Measurements from ENCODE around the gene MTAP.

The MTAP gene

GRCh38 chr9:21835121-21835520 lies 32.7 kb downstream of the MTAP start:
- no peak overlapping the region for H3K4me3 ChIP-seq (ENCODE audit: low read length)
- peaks cover 11% of the 10 kb centered on the region for H3K36me3 ChIP-seq (ENCODE audit: control insufficient read depth, insufficient read depth, low read length)
- H3K27me3 ChIP-seq (ENCODE audit: control insufficient read depth, insufficient read depth, low read length): no peaks in the 10 kb centered on the region
- H3K4me1 ChIP-seq (ENCODE audit: control insufficient read depth, insufficient read depth, low read length): peaks cover 2% of the 10 kb centered on the region
- no peak overlapping the region for H3K9ac ChIP-seq (ENCODE audit: low read length)
- H3K27ac ChIP-seq (ENCODE audit: low read depth, low read length): no peak overlapping the region

GRCh38 chr9:21836437-21837161 lies 34.2 kb downstream of the MTAP start:
- Histone ChIP-seq H3K27ac (ENCODE audit: low read depth, low read length) (no peak overlapping the region), H3K27me3 (ENCODE audit: control insufficient read depth, insufficient read depth, low read length) (no peaks in the 10 kb centered on the region), H3K36me3 (ENCODE audit: control insufficient read depth, insufficient read depth, low read length) (peaks cover 26% of the 10 kb centered on the region), H3K4me3 (ENCODE audit: low read length) (no peak overlapping the region), H3K9ac (ENCODE audit: low read length) (no peak overlapping the region), H3K4me1 (ENCODE audit: control insufficient read depth, insufficient read depth, low read length) (peaks cover 2% of the 10 kb centered on the region)

- Histone ChIP-seq H3K36me3 (ENCODE audit: control insufficient read depth, insufficient read depth, low read length) (peaks cover 26% of the 10 kb centered on the region), H3K4me1 (ENCODE audit: control insufficient read depth, insufficient read depth, low read length) (no peaks in the 10 kb centered on the region)
Measured at GRCh38 chr9:21837501-21837900, 35.1 kb downstream of the MTAP start.

DNA sequence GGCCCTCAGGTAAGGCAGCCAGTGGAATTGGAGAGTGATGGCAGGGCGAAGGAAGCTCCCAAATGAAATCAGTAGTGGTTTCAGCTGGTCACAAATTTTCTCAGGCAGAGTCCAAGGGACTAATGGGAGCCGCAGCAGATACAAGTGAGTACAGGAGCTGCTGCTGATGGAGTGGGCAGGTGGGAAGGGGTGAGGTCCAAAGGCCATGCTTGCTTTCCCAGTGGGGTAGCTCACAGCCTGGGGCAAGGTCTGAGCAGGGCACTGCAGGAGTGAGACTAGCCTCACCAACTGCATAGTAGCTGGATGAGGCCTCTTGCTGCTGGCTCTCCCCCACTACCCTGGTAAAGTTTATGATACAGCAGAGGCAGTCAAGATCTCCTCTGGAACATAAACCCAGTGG lies 38.2 kb downstream of the MTAP start:
- no peaks in the 10 kb centered on the region for H3K27me3 ChIP-seq (ENCODE audit: control insufficient read depth, insufficient read depth, low read length)
- no peak overlapping the region for H3K9ac ChIP-seq (ENCODE audit: low read length)
- no peak overlapping the region for H3K4me3 ChIP-seq (ENCODE audit: low read length)
- H3K27ac ChIP-seq (ENCODE audit: low read depth, low read length): no peak overlapping the region
- H3K36me3 ChIP-seq (ENCODE audit: control insufficient read depth, insufficient read depth, low read length): peaks cover 19% of the 10 kb centered on the region
- H3K4me1 ChIP-seq (ENCODE audit: control insufficient read depth, insufficient read depth, low read length): no peaks in the 10 kb centered on the region

More at GRCh38 chr9:21837501-21837900, 35.1 kb downstream of the MTAP start:
- H3K4me3 ChIP-seq (ENCODE audit: low read length): no peak overlapping the region
- no peak overlapping the region for H3K27ac ChIP-seq (ENCODE audit: low read depth, low read length)
- H3K9ac ChIP-seq (ENCODE audit: low read length): no peak overlapping the region
- H3K27me3 ChIP-seq (ENCODE audit: control insufficient read depth, insufficient read depth, low read length): no peaks in the 10 kb centered on the region

GRCh38 chr9:21841133-21841532 lies 38.7 kb downstream of the MTAP start:
- H3K4me3 ChIP-seq (ENCODE audit: low read length): no peak overlapping the region
- H3K27me3 ChIP-seq (ENCODE audit: control insufficient read depth, insufficient read depth, low read length): no peaks in the 10 kb centered on the region
- H3K27ac ChIP-seq (ENCODE audit: low read depth, low read length): no peak overlapping the region
- no peaks in the 10 kb centered on the region for H3K4me1 ChIP-seq (ENCODE audit: control insufficient read depth, insufficient read depth, low read length)
- H3K36me3 ChIP-seq (ENCODE audit: control insufficient read depth, insufficient read depth, low read length): peaks cover 19% of the 10 kb centered on the region
- H3K9ac ChIP-seq (ENCODE audit: low read length): no peak overlapping the region

GRCh38 chr9:21848615-21849014 lies 46.2 kb downstream of the MTAP start:
- H3K4me1 ChIP-seq (ENCODE audit: control insufficient read depth, insufficient read depth, low read length): no peaks in the 10 kb centered on the region
- H3K4me3 ChIP-seq (ENCODE audit: low read length): no peak overlapping the region
- H3K36me3 ChIP-seq (ENCODE audit: control insufficient read depth, insufficient read depth, low read length): no peaks in the 10 kb centered on the region

GRCh38 chr9:21852754-21853153 lies 50.3 kb downstream of the MTAP start:
- no peak overlapping the region for H3K9ac ChIP-seq (ENCODE audit: low read length)
- peaks cover 3% of the 10 kb centered on the region for H3K36me3 ChIP-seq (ENCODE audit: control insufficient read depth, insufficient read depth, low read length)
- H3K4me1 ChIP-seq (ENCODE audit: control insufficient read depth, insufficient read depth, low read length): no peaks in the 10 kb centered on the region
- no peaks in the 10 kb centered on the region for H3K27me3 ChIP-seq (ENCODE audit: control insufficient read depth, insufficient read depth, low read length)
- no peak overlapping the region for H3K4me3 ChIP-seq (ENCODE audit: low read length)
- no peak overlapping the region for H3K27ac ChIP-seq (ENCODE audit: low read depth, low read length)

More at GRCh38 chr9:21848615-21849014, 46.2 kb downstream of the MTAP start:
- H3K9ac ChIP-seq (ENCODE audit: low read length): no peak overlapping the region
- no peaks in the 10 kb centered on the region for H3K27me3 ChIP-seq (ENCODE audit: control insufficient read depth, insufficient read depth, low read length)
- H3K27ac ChIP-seq (ENCODE audit: low read depth, low read length): no peak overlapping the region

- no peaks in the 10 kb centered on the region for H3K4me1 ChIP-seq (ENCODE audit: control insufficient read depth, insufficient read depth, low read length)
- H3K27ac ChIP-seq (ENCODE audit: low read depth, low read length): no peak overlapping the region
- H3K9ac ChIP-seq (ENCODE audit: low read length): no peak overlapping the region
- H3K4me3 ChIP-seq (ENCODE audit: low read length): no peak overlapping the region
- peaks cover 3% of the 10 kb centered on the region for H3K36me3 ChIP-seq (ENCODE audit: control insufficient read depth, insufficient read depth, low read length)
- no peaks in the 10 kb centered on the region for H3K27me3 ChIP-seq (ENCODE audit: control insufficient read depth, insufficient read depth, low read length)
Measured at GRCh38 chr9:21853414-21853813, 51.0 kb downstream of the MTAP start.

DNA sequence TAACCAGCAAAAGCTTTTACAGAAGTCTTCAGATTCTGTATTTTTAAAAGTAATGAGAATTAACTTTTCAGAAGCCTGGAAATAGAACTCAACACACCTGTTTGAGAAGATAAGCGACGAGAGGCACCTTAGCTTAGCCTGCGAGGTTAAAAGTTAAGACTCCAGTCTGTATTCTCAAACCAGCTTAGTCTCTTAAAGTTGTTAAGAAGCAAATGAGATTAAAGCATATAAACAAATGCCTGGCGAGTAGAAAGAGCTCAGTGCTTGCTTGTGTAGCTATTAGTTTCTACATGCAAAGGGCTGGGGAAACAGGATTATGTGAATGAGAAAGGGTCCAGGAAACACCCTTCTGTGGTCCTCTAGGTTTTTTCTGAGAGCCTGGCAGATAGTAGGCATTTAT lies 51.7 kb downstream of the MTAP start:
- Histone ChIP-seq H3K4me3 (ENCODE audit: low read length) (no peak overlapping the region), H3K36me3 (ENCODE audit: control insufficient read depth, insufficient read depth, low read length) (peaks cover 3% of the 10 kb centered on the region), H3K9ac (ENCODE audit: low read length) (no peak overlapping the region), H3K27ac (ENCODE audit: low read depth, low read length) (no peak overlapping the region), H3K4me1 (ENCODE audit: control insufficient read depth, insufficient read depth, low read length) (no peaks in the 10 kb centered on the region), H3K27me3 (ENCODE audit: control insufficient read depth, insufficient read depth, low read length) (no peaks in the 10 kb centered on the region)

DNA sequence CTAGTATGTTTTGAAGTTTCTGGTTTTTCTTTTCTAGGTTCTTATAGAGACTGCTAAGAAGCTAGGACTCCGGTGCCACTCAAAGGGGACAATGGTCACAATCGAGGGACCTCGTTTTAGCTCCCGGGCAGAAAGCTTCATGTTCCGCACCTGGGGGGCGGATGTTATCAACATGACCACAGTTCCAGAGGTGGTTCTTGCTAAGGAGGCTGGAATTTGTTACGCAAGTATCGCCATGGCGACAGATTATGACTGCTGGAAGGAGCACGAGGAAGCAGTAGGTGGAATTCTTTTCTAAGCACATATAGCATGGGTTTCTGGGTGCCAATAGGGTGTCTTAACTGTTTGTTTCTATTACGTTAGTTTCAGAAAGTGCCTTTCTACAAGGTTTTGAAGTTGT lies 52.2 kb downstream of the MTAP start:
- H3K9ac ChIP-seq (ENCODE audit: low read length): no peak overlapping the region

DNA sequence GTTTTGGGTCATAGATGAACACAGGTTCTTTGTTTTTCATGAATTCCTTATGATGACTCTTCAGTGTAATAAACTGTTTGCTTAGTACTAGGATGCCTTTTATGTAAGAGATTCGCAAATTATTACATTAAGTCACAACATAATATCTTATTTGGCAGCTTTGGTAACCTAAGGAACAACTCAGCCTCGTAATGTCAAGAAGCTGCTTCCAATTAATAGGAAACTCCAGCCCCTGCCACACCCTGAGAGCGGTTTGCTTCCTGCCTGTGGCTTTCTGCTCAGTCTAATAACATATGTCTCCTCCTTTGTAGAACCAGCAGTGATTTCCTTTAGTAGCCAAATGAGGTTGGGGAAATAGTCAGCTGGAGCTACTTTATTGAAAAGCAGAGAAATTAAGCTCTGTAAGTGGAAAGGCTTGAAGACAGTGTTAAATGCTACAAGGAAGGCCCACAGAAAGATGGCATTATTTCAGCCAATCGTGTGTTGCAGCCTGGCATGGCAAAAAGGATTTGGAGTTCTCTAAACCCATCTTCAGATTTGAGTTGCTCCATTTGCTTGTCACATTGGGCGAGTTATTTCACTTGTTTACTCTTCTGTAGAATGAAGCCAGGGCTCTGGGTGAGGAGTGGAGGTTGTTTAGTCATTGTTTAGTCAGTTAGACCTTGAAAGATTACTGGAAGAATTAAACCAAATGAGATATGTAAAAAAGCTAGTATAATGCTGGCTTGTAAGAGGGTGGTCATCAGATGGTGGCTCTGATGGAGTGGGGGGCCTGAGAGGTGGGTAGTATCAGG lies 54.1 kb downstream of the MTAP start:
- Histone ChIP-seq H3K27me3 (ENCODE audit: control insufficient read depth, insufficient read depth, low read length) (no peaks in the 10 kb centered on the region), H3K36me3 (ENCODE audit: control insufficient read depth, insufficient read depth, low read length) (peaks cover 8% of the 10 kb centered on the region), H3K4me1 (ENCODE audit: control insufficient read depth, insufficient read depth, low read length) (no peaks in the 10 kb centered on the region), H3K4me3 (ENCODE audit: low read length) (no peak overlapping the region), H3K27ac (ENCODE audit: low read depth, low read length) (no peak overlapping the region), H3K9ac (ENCODE audit: low read length) (no peak overlapping the region)

More for the DNA sequence above, 52.2 kb downstream of the MTAP start:
- Histone ChIP-seq H3K27me3 (ENCODE audit: control insufficient read depth, insufficient read depth, low read length) (no peaks in the 10 kb centered on the region), H3K4me3 (ENCODE audit: low read length) (no peak overlapping the region), H3K36me3 (ENCODE audit: control insufficient read depth, insufficient read depth, low read length) (peaks cover 3% of the 10 kb centered on the region), H3K4me1 (ENCODE audit: control insufficient read depth, insufficient read depth, low read length) (no peaks in the 10 kb centered on the region), H3K27ac (ENCODE audit: low read depth, low read length) (no peak overlapping the region)

- no peaks in the 10 kb centered on the region for H3K4me1 ChIP-seq (ENCODE audit: control insufficient read depth, insufficient read depth, low read length)
- H3K27me3 ChIP-seq (ENCODE audit: control insufficient read depth, insufficient read depth, low read length): no peaks in the 10 kb centered on the region
- H3K27ac ChIP-seq (ENCODE audit: low read depth, low read length): no peak overlapping the region
- H3K36me3 ChIP-seq (ENCODE audit: control insufficient read depth, insufficient read depth, low read length): peaks cover 10% of the 10 kb centered on the region
- H3K4me3 ChIP-seq (ENCODE audit: low read length): no peak overlapping the region
- no peak overlapping the region for H3K9ac ChIP-seq (ENCODE audit: low read length)
Measured at GRCh38 chr9:21862871-21863270, 60.4 kb downstream of the MTAP start.

Data from rectal smooth muscle tissue (tissue), 1 donor.